Measurements from ENCODE around the gene KRT28. TPM values are rescaled to one million over a fixed set of nuclear protein-coding genes. Genes with fewer than 3 reads are reported as not detected.

KRT28 gene
- polyA plus RNA-seq, 2 of the 4 experiments (the other 2 are of a cell fraction) = not detected

- whole genome bisulfite sequencing (ENCODE audit: missing lambda C conversion rate) = 85% methylated on average over 4 of the region's 4 CpGs
- H3K27ac ChIP-seq = no peak within 1 kb of the TSS
- no peak for TF ChIP-seq CTCF (IDR thresholded peaks at IDR 0.05)
- TF ChIP-seq ZFP36 (IDR thresholded peaks at IDR 0.05; ENCODE audit: borderline replicate concordance, partially characterized antibody) = no peak
- no peak for TF ChIP-seq CHD2 (IDR thresholded peaks at IDR 0.05; ENCODE audit: low read length, partially characterized antibody)
- no peak for TF ChIP-seq PHF8 (IDR thresholded peaks at IDR 0.05; ENCODE audit: borderline replicate concordance, low read depth)
- no peak for TF ChIP-seq ELK1 (IDR thresholded peaks at IDR 0.05; ENCODE audit: low read depth, low read length)
- no peak for TF ChIP-seq MYC (IDR thresholded peaks at IDR 0.05; ENCODE audit: borderline replicate concordance, low read length)
- no peak for TF ChIP-seq PBX3 (IDR thresholded peaks at IDR 0.05)
- no peak for TF ChIP-seq JUNB (IDR thresholded peaks at IDR 0.05)
- TF ChIP-seq KDM5A (IDR thresholded peaks at IDR 0.05) = no peak
- no peak for TF ChIP-seq HMGXB4 (CRISPR knock-in tag; IDR thresholded peaks at IDR 0.05; ENCODE audit: borderline replicate concordance)
- TF ChIP-seq FOSL2 (IDR thresholded peaks at IDR 0.05) = no peak
- TF ChIP-seq FOSL2 (CRISPR knock-in tag; IDR thresholded peaks at IDR 0.05) = no peak
- no peak for FAIRE-seq
- H3K4me3 ChIP-seq = no peak within 1 kb of the TSS
- H3K4me2 ChIP-seq = no peak within 1 kb of the TSS
- H3K9me3 ChIP-seq = no peaks in the 10 kb centered on the region
- ChIA-PET POLR2A (no interaction called here), CTCF (interaction anchor here (1.0 to 3.0 kb wide), 4 partner anchors 9 to 866 kb away, joined by 3 to 20 read pairs (median 4); no protein-coding TSS in a partner anchor)
- H3K4me1 ChIP-seq = 0 out of 3 replicates have a peak, but pooled peaks cover 5% of the 10 kb centered on the region
- no peak for ATAC-seq
- DNase-seq (ENCODE audit: low read depth in 1 of 2, low spot score in 1 of 2) = no peak
These were observed 17.3 kb downstream of the KRT28 start, which contains the start of gene KRT27 for GRCh38 chr17:40782450-40782849. KRT27 (minus strand) TSS chr17:40782550; CDS start chr17:40782493, 57 bp downstream.

GRCh38 chr17:40779181-40779909, 20.4 kb downstream of the KRT28 start:
- H3K27ac ChIP-seq = peak overlapping the region in 1 of 2 experiments; percentile 62; a peak in 3 of 6 replicates
- 8% methylated on average over 37 of the region's 37 CpGs for WGBS (ENCODE audit: missing lambda C conversion rate)
- H3K9me3 ChIP-seq = no peaks in the 10 kb centered on the region
- peak; percentile 93 to 94 for ATAC-seq
- ChIA-PET CTCF (interaction anchor here (0.9 to 4.2 kb wide), 10 partner anchors 10 to 883 kb away, joined by 3 to 20 read pairs (median 6); no protein-coding TSS in a partner anchor), POLR2A (interaction anchor here (1.5 kb wide), 1 partner anchor 909 kb away, joined by 4 read pairs; the partner anchor contains the start of gene EIF1)
- H3K4me2 ChIP-seq = peak overlapping the region; percentile 69
- DNase-seq (ENCODE audit: low read depth in 1 of 2, low spot score in 1 of 2) = peak; percentile 45 to 53
- peak overlapping the region; percentile 39 for H3K4me3 ChIP-seq
- H3K4me1 ChIP-seq = 0 out of 3 replicates have a peak, but pooled peaks cover 5% of the 10 kb centered on the region
- FAIRE-seq = peak; percentile 90
- TF ChIP-seq MAX (IDR thresholded peaks at IDR 0.05) (peak; percentile 54), JUN (IDR thresholded peaks at IDR 0.05) (no peak), CBX8 (IDR thresholded peaks at IDR 0.05) (peak; percentile 60), RNF2 (IDR thresholded peaks at IDR 0.05; ENCODE audit: borderline replicate concordance, low read depth) (peak; percentile 94; the same call in 1 of the 2 replicates), ZNF302 (CRISPR knock-in tag; IDR thresholded peaks at IDR 0.05) (no peak), E2F6 (IDR thresholded peaks at IDR 0.05; ENCODE audit: borderline replicate concordance, low read depth) (peak; percentile 41; the same call in 1 of the 2 replicates), RAD21 (conservative IDR thresholded peaks at IDR 0.05 in 1 of 2, IDR thresholded peaks at IDR 0.05 in 1 of 2) (no peak), ZFP36 (IDR thresholded peaks at IDR 0.05; ENCODE audit: borderline replicate concordance, partially characterized antibody) (no peak)
